Posterior vena cava (tissue), 2 donors: ENCODE measurements around the gene EIF4B. TPM values are rescaled to one million over a fixed set of nuclear protein-coding genes. Genes with fewer than 3 reads are reported as not detected.
A peak's percentile ranks its signal among the peaks of the same experiment; 100 is the strongest.

ENCODE experiments used
- DNase-seq: peaks from one replicate; pipeline ENCODE4 v3.0.0-alpha.2; 2020; ENCODE audit warnings: low spot score
- intact Hi-C, 2 donors: fragments of 100-400 bp; cut with DNase I; formaldehyde crosslinking; loops; one replicate each; pipeline versions ENCODE4 v1.14.1 to v1.14.2; 2022 to 2023
- total RNA-seq, 2 donors: library from RNA; stranded (reverse); fragmentation: NEBNext Ultra II Directional; extraction: Animal tissue kit (Norgen Biotek cat#: 25700); gene quantifications; one replicate each; pipeline ENCODE4 v1.2.1, GENCODE V29; 2021
- donor health status: DM: yes; HTN: yes; CAD: no.
- donor health status: DM: yes; HTN: yes; CAD: no.

Gene EIF4B
- total RNA-seq, 2 donors from 2014 or later, result 311 to 314 TPM

DNA sequence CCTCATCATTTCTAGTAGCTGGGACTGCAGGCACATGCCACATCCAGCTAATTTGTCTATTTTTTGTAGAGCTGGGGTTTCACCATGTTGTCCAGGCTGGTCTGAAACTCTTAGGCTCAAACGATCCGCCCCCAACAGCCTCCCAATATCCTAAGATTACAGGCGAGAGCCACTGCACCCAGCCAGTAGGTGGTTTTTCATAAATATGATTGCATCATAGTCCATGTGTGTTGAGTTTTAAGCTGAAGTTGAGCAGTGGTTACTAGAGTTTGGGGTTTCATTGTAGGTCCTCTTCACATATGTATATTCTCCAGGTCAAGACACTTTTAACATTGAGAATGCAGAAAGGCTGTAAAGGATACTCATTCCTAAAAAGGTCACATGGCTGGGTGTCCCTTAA is 30.5 kb downstream of the EIF4B start:
- intact Hi-C loops, result no loop called here
- DNase-seq, result no peak

DNA sequence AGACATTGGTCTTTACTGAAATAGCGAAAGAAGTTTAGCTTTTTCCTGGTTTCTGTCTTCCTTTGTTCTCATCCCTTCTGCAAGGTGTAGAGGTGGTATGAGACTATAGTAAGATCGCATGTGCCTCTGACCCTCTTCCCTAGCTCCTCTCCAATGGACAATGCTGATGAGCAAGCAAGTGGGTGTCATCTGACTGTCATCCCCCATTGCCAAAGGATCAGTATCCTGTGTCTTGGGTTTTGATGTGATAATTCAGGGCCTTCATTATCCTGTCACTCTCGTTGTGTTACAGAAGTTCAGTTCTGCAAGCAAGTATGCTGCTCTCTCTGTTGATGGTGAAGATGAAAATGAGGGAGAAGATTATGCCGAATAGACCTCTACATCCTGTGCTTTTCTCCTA is 33.6 kb downstream of the EIF4B start:
- intact Hi-C loops, result no loop called here
- no peak for DNase-seq

DNA sequence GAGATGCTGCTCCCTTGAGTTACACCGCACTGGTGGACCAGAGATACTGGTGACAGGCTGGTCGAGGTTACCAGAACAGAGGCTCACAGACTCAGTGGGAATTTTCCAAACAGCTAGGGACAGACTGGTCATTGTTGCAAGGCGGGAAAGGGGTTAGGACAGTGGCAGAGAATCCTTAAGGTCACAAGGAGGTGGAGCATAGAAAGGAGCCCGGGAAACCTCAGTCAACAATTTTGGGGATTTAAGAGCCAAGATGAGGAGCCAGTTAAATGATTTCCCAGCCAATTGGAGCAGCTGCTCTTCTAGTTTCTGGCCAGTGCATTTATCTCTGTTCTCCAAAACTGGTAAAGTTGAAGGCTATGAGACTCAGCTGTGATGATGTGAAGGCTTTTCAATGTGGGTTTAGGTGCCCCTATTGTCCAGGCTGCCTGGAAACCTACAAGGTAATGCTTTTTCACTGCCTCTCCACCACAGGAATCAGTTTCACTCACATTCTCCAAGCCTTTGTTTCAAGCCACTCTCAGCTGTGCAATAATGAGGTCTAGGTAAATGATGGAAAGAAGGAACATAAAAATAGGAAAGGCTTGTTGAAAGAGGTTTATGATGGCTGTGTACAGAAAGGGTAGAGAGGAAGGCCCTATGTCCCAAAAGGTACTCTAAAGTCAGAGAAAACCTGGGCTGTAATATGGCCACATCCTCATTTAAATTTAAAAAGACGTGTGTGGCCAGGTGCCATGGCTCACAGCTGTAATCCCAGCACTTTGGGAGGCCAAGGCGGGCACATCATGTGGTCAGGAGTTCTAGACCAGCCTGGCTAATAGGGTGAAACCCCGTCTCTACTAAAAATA is 36.6 kb downstream of the EIF4B start:
- intact Hi-C loops, result no loop called here
- DNase-seq, result no peak

DNA sequence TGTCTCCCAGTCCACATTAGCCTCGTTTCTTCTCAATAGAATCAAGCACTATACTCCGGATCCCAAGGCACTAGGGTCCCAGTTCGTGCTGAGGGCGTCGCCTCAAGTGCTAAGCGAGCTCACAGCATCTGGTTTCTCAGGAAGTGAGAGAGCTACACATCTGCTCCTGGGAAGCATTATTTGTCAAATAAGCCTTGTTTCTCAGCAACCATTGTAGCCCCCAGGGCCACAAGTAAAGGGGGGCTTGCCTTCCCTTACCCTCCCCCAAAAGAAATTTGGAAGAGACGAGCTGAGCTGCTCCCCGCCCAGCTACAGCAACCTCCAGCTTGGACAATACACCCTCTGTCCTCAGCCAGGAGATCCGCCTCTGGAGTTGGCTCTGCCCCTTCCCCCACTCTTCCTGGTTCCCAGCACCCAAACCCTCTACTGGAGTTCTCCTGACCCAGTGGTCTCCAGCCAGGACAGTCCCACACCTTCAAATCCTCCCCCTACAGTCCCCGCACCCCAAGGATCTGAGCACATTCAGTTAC is 37.9 kb downstream of the EIF4B start:
- intact Hi-C loops, result no loop called here
- DNase-seq, result no peak

DNA sequence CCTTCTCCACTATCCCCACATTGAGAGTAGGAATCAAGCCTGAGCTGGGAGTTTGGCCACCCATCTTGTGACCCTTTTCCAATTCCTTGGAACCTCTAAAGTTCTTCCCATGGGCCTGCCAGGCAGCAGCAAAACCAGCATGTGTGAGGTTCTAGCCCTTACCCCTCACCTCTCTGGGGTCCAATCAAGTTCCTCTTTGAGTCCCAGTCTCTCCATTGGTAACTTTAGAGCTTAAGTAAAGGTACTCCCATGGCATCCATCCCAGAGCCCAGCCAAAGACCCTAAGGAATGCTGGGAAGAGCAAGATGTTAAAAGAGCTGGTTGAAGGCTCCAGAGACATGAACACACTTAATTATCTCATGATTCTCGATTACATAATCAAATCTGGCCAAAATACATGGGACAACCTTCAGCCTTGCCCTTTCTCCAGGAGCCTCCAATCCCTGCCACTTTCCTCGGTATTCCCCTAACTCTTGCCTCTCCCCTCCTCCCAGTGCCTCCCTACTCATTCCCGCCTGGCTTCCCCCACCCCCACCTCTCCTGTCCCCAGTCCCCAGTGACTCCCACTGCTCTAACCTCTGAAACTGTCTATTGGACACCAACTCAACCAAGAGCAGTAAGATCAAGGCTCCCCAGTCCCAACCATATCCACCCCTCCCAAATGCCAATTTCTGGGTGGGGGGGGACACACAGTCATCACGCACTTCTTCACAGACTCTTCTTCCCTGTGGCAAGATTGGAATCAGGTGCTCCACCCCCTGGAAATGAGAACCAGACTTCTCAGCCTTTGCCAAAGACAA is 38.8 kb downstream of the EIF4B start:
- DNase-seq, result no peak

DNA sequence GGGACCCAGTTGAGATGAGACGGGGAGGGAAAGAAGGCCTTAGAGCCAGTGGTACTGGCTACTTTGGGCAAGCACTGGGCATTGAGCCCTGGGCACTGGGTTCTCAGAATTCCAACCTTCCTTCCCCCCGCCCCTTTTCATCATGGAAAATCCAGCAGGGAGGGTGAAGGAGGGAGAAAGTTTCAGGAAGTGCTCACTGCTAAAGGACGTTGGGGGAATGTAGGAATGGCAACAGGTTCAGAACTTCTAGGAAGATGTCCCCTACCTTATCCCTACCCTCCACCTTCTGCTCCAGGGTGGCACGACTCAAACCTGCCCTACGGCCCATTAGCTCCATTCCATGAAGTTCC is 39.4 kb downstream of the EIF4B start:
- peak; percentile 83 for DNase-seq
- intact Hi-C loops, result no loop called here

More for the DNA sequence above, 38.8 kb downstream of the EIF4B start:
- intact Hi-C loops, result no loop called here

DNA sequence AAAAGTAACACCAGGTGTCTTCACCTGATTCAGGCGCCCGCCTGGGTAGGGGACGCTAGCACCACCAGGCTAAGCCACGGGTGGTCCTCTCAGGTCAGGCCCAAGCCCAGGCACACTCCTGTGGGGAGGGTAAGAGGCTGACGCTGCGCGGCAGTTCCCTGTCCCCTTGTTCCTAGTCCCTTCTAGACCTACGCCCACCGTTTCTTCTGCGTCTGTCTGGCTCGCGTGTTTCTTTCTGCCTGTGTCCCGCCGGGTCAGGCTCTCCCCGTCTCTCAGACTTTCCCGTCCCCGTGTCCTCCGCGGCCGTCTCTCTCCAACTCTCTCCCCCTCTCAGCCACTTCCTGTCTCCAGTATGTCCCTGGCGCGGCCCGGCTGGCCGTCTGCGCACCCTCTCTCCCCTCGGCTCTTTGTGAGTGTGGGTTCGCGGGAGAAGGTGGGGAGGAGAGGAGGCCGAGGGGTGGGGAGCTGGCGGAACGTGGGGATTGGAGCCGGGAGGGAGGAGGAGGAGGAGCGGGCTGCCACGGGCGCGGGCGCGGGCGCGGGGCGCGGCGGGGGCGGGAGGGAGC is 40.5 kb downstream of the EIF4B start:
- intact Hi-C loops, result no loop called here
- DNase-seq, result peak; percentile 96

DNA sequence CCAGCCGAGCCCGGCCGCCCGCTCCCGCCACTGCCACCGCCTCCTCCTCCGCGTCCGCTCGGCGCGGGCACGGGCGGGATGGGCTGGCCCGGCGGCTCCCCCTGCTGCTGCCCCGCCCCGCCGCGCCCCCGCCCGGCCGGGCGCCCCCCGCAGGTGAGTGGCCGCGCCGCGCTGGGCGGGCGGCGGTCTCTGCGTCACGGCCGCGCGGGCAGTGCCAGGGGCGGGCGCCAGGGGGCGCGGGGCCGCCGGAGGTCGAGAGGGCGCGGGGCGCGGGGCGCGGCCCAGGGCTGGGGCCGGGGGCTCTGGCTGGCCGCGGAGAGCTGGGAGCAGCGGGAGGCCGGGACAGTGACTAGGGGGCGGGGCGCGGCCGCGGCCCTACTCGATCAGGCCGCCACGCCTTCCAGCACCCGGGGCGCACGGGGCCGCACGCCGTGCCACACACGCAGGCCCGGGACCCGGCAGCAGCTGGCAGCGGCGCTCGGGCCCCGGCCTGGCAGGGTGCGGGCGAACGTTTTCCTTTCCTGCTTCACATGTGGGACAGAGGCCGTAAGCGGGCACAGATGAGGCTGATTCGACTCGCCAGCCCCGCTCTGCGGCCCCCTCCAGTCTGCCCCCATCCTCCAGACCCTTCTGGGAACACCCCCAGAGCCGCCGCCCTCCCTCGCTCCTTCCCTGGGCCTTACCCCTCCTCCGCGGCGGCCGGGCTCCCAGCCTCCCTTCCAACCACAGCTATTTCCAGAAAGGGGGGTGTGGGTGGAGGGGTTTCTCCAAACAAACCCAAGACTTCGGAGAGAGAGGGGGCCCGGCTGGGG is 41.2 kb downstream of the EIF4B start:
- intact Hi-C loops, result no loop called here
- peak; percentile 94 for DNase-seq

DNA sequence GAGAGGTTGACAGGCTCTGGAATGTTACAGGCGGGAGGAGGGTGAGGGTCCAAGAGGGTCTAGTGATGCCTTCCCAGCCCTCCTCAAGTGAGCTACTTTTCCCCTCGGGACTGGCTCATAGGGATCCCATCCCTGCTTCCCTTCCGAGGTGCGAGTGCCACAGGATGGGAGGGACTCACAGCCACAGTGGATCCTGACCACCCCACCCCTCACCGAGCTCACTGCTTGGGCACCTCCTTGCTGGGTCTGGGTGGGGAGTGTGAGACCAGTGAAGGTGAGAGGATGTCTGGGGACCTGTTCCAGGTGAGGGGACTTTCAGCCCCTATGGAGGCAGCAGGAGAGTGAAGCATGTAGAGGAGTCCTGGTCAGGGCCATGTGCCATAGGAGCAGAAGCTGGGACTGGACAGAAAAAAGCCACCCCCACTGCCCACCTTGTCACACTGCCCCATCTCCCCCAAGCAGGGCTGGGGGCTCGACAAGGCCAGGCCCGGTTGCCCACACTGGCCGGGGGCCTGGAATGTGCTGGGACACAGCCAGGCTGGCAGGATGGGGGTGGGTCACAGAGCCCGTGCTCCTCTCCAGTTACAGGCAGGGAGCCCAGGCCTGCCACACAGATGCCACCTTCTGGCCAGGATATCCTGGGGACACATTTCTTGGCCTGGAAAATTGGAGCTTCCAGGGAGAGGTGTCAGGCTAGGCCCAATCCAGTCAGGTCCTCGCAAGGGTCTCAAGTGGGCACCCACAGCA is 42.0 kb downstream of the EIF4B start:
- DNase-seq, result peak; percentile 83
- intact Hi-C loops, result no loop called here

DNA sequence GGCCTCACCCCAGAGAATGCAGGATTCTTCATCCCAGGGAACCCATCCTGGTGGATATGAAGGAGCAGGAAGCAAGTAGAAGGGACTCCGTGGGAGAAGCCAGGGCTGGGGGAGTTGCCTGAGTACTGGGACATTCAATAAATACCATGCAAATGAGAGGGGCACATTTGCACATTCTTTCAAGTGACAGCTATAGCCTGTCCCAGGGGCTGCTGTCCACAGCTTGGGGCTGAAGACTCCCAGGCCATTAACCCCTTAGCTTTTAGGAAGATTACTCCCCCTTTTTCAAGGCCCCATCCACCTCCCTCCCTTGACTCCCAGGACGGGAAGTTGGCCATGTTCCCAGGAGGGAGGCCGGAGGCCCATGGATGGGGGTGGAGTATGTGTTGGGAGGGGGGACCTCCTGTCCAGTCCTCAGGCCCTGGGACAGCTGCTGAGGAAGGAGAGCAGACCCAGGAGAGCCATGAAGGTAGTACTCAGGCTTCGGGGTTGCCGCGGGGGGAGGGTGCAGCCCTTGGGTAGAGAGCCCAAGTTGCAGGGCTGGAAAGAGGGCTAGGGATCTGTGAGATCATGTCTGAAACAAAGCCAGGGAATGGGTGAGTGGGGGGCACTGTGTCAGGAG is 42.6 kb downstream of the EIF4B start:
- intact Hi-C loops, result no loop called here
- peak; percentile 89 for DNase-seq

DNA sequence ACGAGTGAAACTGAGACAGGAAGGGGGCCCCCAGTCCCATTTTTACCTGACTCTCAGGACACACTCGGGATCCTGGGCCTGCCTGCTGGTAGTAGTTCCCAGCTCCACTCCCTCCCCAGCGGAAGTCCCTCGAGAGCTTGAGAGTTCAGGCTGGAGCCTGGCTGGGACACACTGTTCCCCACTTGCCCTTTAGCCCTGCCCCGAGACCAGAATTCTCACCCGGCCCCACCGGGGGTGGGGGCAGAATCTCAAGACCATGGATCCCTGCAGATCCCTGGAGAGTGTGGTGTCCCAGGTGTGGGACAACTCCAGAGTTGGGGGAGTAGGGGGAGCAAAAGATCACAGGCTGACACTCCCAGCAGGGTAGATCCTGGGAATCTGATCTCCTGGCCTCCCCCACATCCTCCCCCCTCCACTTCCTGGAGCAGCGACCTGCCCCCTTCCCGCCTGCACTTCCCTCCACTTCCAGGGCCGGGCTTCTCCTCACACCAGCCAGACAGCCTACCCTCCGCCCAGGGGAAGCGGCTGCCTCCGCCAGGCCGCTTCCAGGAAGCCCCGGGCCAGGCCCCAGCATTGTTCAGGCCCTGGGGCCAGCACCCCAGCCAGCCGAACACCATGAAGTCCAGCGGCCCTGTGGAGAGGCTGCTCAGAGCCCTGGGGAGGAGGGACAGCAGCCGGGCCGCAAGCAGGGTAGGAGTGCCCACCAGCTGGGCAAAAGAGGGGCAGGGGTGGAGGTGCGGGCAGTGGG is 43.5 kb downstream of the EIF4B start, which contains the start of gene TNS2:
Gene TNS2, plus strand, starts transcription at position 495 of the 748 bp plus-strand sequence. Its CDS starts 121 bp downstream, at position 616.
- DNase-seq, result peak; percentile 93
- intact Hi-C loops, result no loop called here

DNA sequence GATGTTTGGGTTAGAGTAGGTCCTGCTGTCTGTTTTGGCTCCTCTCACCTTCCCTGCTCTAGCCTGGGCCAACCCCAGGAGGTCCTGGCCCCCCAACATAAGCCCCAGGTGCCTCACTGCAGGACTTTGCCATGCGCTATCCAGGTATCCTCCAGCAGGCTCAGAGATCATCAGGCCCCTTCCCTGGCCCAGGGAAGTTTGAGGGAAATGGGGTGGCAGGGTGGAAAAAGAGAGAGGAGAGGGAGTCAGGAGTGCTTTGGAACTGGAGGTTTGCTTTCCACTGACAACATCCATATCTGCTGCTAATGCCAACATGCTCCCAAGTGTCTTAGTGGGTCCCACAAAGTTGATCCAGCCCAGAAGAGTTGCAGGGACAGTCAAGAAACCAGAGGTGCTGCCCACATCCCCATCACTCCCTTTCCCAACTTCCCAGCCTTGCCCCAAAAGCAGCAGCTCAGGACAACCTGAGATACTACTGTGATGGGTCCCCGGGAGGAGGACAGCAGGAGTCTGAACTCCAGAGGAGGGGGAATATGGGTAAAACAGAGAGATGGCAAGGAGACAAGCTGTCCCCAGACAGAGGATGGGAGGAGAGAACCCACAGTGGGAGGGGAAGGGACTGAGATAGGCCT is 44.3 kb downstream of the EIF4B start:
- no peak for DNase-seq
- intact Hi-C loops, result no loop called here

DNA sequence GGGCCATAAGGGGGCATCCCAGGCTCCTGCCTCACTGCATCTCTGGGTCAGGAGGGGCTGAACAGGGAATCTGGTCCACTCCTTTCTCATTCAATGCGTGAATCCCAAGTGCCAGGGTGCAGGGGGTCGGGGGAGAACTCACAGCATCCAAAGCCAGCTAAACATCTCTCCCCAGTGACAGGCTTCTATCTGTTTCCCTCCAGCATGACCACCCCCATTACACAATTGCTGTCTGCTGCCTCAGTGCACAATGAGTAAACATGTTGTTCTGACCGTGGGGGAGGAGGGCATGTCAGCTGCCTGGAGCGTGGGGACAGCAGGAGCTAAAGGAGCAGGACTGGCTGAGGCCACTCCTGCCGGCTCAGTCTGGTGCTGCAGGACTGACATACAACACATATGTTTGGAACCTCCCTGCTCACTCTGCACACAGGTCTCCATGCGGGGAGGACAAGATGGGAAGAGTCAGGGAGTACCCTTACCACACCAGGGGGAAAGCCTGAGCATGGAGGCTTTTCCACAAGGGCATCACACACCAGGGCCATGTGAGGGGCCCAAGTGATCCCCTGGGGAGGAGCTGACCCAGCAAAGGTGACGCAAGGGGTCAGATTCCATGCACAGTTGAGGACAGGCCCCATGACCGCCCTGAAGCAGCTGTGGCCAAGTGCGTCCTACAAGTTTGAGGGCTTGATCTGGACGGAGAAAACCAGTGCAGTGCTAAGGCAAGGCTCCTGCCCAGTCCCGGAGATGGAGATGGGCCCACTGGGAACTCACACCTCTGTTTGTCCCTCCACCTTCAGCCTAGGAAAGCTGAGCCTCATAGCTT is 45.0 kb downstream of the EIF4B start:
- intact Hi-C loops, result no loop called here
- peak; percentile 91 for DNase-seq

DNA sequence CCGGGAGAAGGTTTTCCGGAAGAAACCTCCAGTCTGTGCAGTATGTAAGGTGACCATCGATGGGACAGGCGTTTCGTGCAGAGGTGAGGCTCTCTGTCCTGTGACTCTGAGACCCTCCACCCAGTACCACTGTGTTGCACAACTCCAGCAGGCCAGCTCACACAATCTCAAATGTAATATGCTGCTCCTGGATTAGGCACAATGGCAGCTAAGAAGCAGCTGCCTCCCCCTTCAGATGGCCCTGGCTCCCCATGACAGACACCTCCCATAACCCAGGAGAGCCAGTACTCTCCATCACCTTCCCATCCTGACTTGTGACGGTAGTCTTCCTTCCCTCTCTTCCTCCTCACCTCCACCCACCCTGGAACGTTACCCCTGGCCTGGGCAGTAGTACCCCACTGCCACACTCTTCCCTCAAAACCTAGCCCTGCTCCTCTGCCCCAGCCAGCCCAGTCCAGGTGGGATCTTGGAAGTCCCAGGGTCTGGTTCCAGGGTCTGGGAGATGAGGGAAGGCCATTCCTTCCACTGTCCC is 45.7 kb downstream of the EIF4B start:
- intact Hi-C loops, result loop anchor here in 1 of 2 donors (1.0 kb wide), 1 partner anchor 38 kb away; no protein-coding TSS in a partner anchor
- no peak for DNase-seq

DNA sequence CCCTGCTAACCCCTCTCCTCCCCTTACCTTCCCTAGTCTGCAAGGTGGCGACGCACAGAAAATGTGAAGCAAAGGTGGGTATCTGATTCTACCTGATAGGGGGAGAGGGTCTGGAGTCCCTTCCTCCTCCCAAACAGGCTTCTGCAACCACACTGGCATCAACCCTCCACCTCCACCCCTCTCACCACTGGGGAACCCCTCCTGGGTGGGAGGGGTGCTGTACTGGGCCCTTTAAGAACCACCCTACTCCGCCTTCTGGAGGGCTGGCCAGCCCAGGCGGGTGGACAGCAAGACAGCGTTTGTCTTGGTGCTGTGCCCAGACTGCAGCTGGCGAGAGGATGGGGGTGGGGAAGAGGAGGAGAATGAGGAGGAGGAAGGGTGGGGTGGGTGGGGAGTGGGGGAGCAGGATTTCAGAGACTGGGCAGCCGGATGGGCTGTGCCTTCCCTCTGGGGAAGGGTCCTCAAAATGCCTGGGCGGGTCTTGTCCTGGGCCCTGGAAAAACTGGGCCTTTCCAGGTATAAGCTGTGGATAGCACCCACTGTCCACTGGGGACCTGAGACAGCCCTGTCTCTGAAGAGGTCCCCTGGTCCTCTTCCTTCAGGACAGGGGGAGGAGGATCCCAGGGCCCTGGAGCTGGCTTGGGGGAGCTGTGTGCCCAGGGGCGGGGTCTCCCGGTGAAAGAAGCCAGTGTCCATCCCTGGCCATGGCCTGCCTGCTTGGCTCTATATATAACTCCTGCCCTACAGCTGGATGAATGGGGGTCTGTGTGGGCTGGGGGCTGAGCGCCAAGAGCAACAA is 46.4 kb downstream of the EIF4B start:
- intact Hi-C loops, result loop anchor here in 1 of 2 donors (1.0 kb wide), 1 partner anchor 38 kb away; no protein-coding TSS in a partner anchor
- peak; percentile 96 for DNase-seq
